Panc1 (cell line): Measurements from ENCODE around the gene TNS2. TPM values are rescaled to one million over a fixed set of nuclear protein-coding genes. Genes with fewer than 3 reads are reported as not detected.

Source experiments
- ATAC-seq: fragments of 200-7000 bp; cut with Tn5 transposase; 2 replicates; pipeline ENCODE4 v1.9.1; 2020; ENCODE audit warnings: mild to moderate bottlenecking, moderate library complexity
- BruUV-seq: library from RNA; stranded (reverse); fragments of 400-500 nt; replicated peaks from 2 replicates; lab custom pipeline; 2021; lab: Mats Ljungman, UMichigan
- CTCF ChIA-PET: fragments of 300-600 bp; sonication (Branson Sonifier 250); formaldehyde crosslinking; loops from one replicate; lab custom pipeline; 2022; ENCODE audit warnings: antibody characterized with exemption; lab: Charles Lee
- POLR2A ChIA-PET: fragments of 300-600 bp; sonication (Branson Sonifier 250); formaldehyde crosslinking; loops from one replicate; lab custom pipeline; 2022; ENCODE audit warnings: antibody characterized with exemption; lab: Charles Lee
- DNase-seq: peaks from one replicate; pipeline ENCODE4 v3.0.0-alpha.2; 2010; ENCODE audit warnings: low read depth, low spot score
- H3K27ac ChIP-seq: 2 replicates; pipeline ENCODE4 v1.5.1; 2011; ENCODE audit warnings: mild to moderate bottlenecking, low read length, inconsistent platforms
- H3K27me3 ChIP-seq: fragments of 200-500 bp; sonication (Bioruptor generic); 2 replicates; pipeline ENCODE4 v1.6.0; 2014; ENCODE audit warnings: low read length, inconsistent platforms; ENCODE audit not compliant: control insufficient read depth, insufficient read depth
- H3K36me3 ChIP-seq: fragments of 200-500 bp; sonication (Bioruptor generic); 2 replicates; pipeline ENCODE4 v1.5.1; 2014; ENCODE audit warnings: inconsistent platforms, mild to moderate bottlenecking, low read length, moderate library complexity; ENCODE audit not compliant: control insufficient read depth, insufficient read depth
- H3K4me1 ChIP-seq: 2 replicates; pipeline ENCODE4 v1.5.1; 2011; ENCODE audit warnings: inconsistent platforms, mild to moderate bottlenecking, low read length, moderate library complexity; ENCODE audit not compliant: control insufficient read depth, insufficient read depth
- H3K4me3 ChIP-seq, 2 experiments: 2 replicates each; pipeline ENCODE4 v1.5.1; 2011 to 2012; ENCODE audit warnings: low read depth in 2 of 2, low read length in 2 of 2, mild to moderate bottlenecking in 2 of 2, inconsistent platforms in 1 of 2, moderate library complexity in 1 of 2
- H3K9me3 ChIP-seq: fragments of 200-500 bp; sonication (Bioruptor generic); 2 replicates; pipeline ENCODE4 v1.5.1; 2014; ENCODE audit warnings: low read depth, mild to moderate bottlenecking, inconsistent platforms, low read length, moderate library complexity; ENCODE audit not compliant: control insufficient read depth, insufficient read depth
- POLR2AphosphoS5 ChIP-seq: IDR thresholded peaks from 2 replicates; pipeline ENCODE4 v1.6.1; 2012; ENCODE audit warnings: mild to moderate bottlenecking, low read depth, low read length, moderate library complexity
- SIN3A ChIP-seq: IDR thresholded peaks from 2 replicates; pipeline ENCODE4 v1.6.1; 2012; ENCODE audit warnings: low read depth, mild to moderate bottlenecking, low read length, moderate library complexity, borderline replicate concordance; ENCODE audit not compliant: insufficient read depth
- TCF7L2 ChIP-seq: IDR thresholded peaks from 2 replicates; pipeline ENCODE4 v1.6.1; 2011; ENCODE audit warnings: mild to moderate bottlenecking, low read depth, low read length, inconsistent platforms
- in situ Hi-C: cut with HindIII; loops from 2 replicates; pipeline ENCODE4 v1.10.0; 2016; ENCODE audit warnings: low sequenced_read_pairs, low pct_unique_long_range_greater_than_20kb
- intact Hi-C: fragments of 100-400 bp; cut with micrococcal nuclease; formaldehyde crosslinking; loops from one replicate; pipeline ENCODE4 v1.10.0; 2022; ENCODE audit not compliant: unreplicated experiment
- total RNA-seq: library from RNA; stranded (reverse); gene quantifications from one replicate; pipeline ENCODE4 v1.2.1, GENCODE V29; 2021; ENCODE audit not compliant: unreplicated experiment
- TF ChIP-seq, protein P1 (sequence below), 2 experiments: IDR thresholded peaks; 2 replicates each; pipeline ENCODE4 v1.6.1; 2011 to 2012; ENCODE audit warnings: low read depth in 2 of 2, control low read depth in 1 of 2, low read length in 1 of 2, mild to moderate bottlenecking in 1 of 2, moderate library complexity in 1 of 2; ENCODE audit not compliant: insufficient read depth in 1 of 2
- TF ChIP-seq, protein P2 (sequence below): fragments of 450-650 bp; IDR thresholded peaks from 2 replicates; pipeline ENCODE4 v1.5.1; 2017; ENCODE audit warnings: mild to moderate bottlenecking

TNS2 gene
- total RNA-seq, 1 experiment from 2014 or later, result 48.1 TPM

DNA sequence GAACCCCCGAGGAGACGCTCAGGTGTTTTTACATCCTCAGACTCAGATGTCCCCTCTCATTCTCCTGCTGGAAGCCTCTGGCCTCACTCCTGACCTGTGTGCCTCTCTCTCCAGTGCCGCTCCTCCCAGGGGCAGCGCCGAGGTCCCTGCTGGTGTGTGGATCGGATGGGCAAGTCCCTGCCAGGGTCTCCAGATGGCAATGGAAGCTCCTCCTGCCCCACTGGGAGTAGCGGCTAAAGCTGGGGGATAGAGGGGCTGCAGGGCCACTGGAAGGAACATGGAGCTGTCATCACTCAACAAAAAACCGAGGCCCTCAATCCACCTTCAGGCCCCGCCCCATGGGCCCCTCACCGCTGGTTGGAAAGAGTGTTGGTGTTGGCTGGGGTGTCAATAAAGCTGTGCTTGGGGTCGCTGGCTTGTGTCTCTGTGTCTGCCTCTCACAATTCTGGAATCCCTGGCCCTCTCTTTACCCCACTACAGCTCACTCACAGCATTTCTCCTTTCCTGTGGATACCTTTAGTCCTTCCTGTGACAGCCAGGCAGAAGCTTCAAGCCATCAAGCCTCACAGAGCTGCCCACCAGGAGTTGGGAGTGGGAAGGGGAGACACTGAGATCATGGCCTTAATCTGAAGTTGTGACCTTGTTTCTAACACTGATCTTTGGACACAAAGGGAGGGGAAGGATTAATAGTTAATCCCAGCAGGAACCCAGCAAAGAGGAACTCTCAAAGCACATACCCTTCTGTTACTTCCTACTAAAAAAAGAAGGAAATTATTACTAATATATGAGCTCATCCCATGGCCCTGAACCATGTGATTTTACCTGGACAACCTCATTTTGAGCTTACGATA, 52.3 kb downstream of the TNS2 start:
- no peak for TF ChIP-seq POLR2AphosphoS5
- TF ChIP-seq TCF7L2, result no peak
- TF ChIP-seq, protein P1, sequence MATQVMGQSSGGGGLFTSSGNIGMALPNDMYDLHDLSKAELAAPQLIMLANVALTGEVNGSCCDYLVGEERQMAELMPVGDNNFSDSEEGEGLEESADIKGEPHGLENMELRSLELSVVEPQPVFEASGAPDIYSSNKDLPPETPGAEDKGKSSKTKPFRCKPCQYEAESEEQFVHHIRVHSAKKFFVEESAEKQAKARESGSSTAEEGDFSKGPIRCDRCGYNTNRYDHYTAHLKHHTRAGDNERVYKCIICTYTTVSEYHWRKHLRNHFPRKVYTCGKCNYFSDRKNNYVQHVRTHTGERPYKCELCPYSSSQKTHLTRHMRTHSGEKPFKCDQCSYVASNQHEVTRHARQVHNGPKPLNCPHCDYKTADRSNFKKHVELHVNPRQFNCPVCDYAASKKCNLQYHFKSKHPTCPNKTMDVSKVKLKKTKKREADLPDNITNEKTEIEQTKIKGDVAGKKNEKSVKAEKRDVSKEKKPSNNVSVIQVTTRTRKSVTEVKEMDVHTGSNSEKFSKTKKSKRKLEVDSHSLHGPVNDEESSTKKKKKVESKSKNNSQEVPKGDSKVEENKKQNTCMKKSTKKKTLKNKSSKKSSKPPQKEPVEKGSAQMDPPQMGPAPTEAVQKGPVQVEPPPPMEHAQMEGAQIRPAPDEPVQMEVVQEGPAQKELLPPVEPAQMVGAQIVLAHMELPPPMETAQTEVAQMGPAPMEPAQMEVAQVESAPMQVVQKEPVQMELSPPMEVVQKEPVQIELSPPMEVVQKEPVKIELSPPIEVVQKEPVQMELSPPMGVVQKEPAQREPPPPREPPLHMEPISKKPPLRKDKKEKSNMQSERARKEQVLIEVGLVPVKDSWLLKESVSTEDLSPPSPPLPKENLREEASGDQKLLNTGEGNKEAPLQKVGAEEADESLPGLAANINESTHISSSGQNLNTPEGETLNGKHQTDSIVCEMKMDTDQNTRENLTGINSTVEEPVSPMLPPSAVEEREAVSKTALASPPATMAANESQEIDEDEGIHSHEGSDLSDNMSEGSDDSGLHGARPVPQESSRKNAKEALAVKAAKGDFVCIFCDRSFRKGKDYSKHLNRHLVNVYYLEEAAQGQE (IDR thresholded peaks at IDR 0.05; ENCODE audit: insufficient read depth in 1 of 2, low read depth in 2 of 2, low read length in 1 of 2), result no peak
- no peak for TF ChIP-seq SIN3A
- TF ChIP-seq, protein P2, sequence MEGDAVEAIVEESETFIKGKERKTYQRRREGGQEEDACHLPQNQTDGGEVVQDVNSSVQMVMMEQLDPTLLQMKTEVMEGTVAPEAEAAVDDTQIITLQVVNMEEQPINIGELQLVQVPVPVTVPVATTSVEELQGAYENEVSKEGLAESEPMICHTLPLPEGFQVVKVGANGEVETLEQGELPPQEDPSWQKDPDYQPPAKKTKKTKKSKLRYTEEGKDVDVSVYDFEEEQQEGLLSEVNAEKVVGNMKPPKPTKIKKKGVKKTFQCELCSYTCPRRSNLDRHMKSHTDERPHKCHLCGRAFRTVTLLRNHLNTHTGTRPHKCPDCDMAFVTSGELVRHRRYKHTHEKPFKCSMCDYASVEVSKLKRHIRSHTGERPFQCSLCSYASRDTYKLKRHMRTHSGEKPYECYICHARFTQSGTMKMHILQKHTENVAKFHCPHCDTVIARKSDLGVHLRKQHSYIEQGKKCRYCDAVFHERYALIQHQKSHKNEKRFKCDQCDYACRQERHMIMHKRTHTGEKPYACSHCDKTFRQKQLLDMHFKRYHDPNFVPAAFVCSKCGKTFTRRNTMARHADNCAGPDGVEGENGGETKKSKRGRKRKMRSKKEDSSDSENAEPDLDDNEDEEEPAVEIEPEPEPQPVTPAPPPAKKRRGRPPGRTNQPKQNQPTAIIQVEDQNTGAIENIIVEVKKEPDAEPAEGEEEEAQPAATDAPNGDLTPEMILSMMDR, result no peak
- intact Hi-C loops, result no loop called here
- Histone ChIP-seq H3K4me1 (peaks cover 15% of the 10 kb centered on the region), H3K27ac (no peak overlapping the region), H3K9me3 (no peaks in the 10 kb centered on the region), H3K4me3 (no peak overlapping the region), H3K27me3 (no peaks in the 10 kb centered on the region), H3K36me3 (no peaks in the 10 kb centered on the region)
- DNase-seq (no peak), ATAC-seq (no peak)
- in situ Hi-C loops, result no loop called here
- BruUV-seq, result no TSS peak
- POLR2A ChIA-PET, result interaction anchor here (0.6 kb wide), 1 partner anchor 222 kb away, joined by 4 read pairs; no protein-coding TSS in a partner anchor
- CTCF ChIA-PET, result interaction anchor here (0.7 to 4.5 kb wide), 3 partner anchors 36 to 762 kb away, joined by 3 to 43 read pairs (median 8); no protein-coding TSS in a partner anchor

DNA sequence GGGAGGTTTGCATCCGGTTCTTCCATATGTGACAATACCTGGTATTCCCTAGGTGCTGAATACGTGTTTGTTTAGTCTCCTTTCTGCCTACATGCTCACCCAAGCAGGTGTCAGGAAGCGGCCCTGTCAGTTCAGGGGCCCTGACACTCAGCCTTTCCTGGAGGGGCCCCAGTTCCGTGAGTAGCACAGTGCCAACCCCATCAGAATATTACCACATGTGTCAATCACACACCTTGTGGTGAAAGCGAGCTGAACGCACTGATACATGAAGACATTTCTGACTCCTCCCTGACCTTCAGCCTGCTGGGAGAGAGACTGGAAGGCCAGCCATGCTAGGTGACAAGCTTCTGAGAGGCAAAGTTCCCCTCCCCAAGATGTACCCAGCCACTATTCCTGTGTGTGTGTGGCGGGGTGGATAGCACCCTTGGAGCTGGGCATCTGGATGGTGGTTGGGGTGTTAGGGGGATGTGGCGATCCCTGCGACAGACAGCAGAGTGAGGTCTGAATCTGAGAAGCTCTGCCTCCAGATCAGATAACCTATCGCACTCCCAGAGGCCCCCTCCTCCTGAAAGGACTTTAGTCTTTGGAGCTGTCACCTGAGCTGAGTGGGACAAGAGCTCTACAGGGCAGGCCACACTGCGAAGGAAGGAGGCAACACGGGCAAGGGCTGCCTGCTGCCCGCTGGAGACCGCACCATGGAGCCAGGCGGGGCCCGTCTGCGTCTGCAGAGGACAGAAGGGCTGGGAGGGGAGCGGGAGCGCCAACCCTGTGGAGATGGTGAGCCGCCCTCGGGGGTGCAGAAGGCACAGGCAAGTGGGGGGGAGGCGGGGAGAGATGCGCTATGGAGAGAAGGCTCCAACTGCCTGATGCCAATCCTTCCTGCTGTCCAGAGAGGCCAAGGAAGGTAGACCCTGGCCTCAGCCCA, 53.3 kb downstream of the TNS2 start, which contains the start of gene SOAT2:
SOAT2 (plus strand) TSS at position 604 of the 925 bp plus-strand sequence; CDS start at position 696, 92 bp downstream.
- Histone ChIP-seq H3K9me3 (no peaks in the 10 kb centered on the region), H3K27ac (no peak within 1 kb of the TSS), H3K4me3 (no peak within 1 kb of the TSS), H3K36me3 (no peaks in the 10 kb centered on the region), H3K4me1 (peaks cover 12% of the 10 kb centered on the region), H3K27me3 (no peaks in the 10 kb centered on the region)
- intact Hi-C loops, result no loop called here
- DNase-seq, result no peak
- TF ChIP-seq SIN3A, result no peak
- TF ChIP-seq, protein P2, result no peak
- in situ Hi-C loops, result no loop called here
- no peak for ATAC-seq
- BruUV-seq, result no TSS peak
- CTCF ChIA-PET, result interaction anchor here (1.2 kb wide), 1 partner anchor 38 kb away, joined by 3 read pairs; no protein-coding TSS in a partner anchor
- POLR2A ChIA-PET, result interaction anchor here (0.6 kb wide), 1 partner anchor 221 kb away, joined by 4 read pairs; no protein-coding TSS in a partner anchor
